ENCODE data around the gene MSX2.

The MSX2 gene

DNA sequence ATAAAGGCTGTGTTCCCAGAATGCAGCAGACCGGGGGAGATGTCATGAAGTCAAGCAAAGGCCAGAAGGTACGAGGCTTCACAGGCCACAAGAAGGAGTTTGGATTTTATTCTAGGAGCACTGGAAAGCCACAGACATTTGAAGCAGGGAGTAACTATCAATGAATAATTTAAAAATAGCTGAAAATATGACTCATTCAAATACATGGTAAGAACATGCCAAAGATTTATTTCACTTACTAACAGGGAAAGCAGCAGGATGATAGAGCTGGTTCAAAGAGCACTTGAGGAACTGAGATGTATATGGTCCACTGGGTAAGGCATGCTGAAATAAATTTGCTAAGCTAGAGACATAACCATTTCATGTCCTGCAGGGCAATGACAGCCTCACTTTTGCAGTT lies 53.2 kb downstream of the MSX2 start:
- no peak for DNase-seq

Measured in CD4-positive, alpha-beta T cell treated with Interleukin-17A for 4 hours (primary cell).